ENCODE measurements around the gene LPAR5. TPM values are rescaled to one million over a fixed set of nuclear protein-coding genes. Genes with fewer than 3 reads are reported as not detected.

Gene LPAR5
- total and polyA plus RNA-seq, 4 donors: 0.58 to 2.0 (median 1.1) TPM

GRCh38 chr12:6584293-6584692 lies 51.5 kb downstream of the LPAR5 start (continued):
- no peak for TF ChIP-seq ZBTB33 (IDR thresholded peaks at IDR 0.05)
- no peak for TF ChIP-seq MAX (IDR thresholded peaks at IDR 0.05)

- TF ChIP-seq FOXA2 (IDR thresholded peaks at IDR 0.05) (no peak), ZBTB33 (IDR thresholded peaks at IDR 0.05) (no peak), RAD21 (IDR thresholded peaks at IDR 0.05) (no peak), TAF1 (conservative IDR thresholded peaks at IDR 0.05) (no peak), SP1 (IDR thresholded peaks at IDR 0.05) (no peak), GABPA (IDR thresholded peaks at IDR 0.05 in 1 of 2, conservative IDR thresholded peaks at IDR 0.05 in 1 of 2) (no peak), MAX (IDR thresholded peaks at IDR 0.05) (no peak), EGR1 (IDR thresholded peaks at IDR 0.05; ENCODE audit: low read depth in 2 of 2) (no peak), RXRA (IDR thresholded peaks at IDR 0.05) (no peak), HNF4A (conservative IDR thresholded peaks at IDR 0.05) (no peak), REST (IDR thresholded peaks at IDR 0.05) (no peak)
- Histone ChIP-seq H3K4me1 (ENCODE audit: control insufficient read depth in 4 of 4, insufficient read depth in 4 of 4, low read length in 3 of 4) (no peaks in the 10 kb centered on the region), H3K27me3 (ENCODE audit: control insufficient read depth in 4 of 4, insufficient read depth in 4 of 4, low read length in 3 of 4) (no peaks in the 10 kb centered on the region), H3K9me3 (ENCODE audit: control insufficient read depth in 4 of 4, low read length in 3 of 4) (no peaks in the 10 kb centered on the region), H3K4me3 (ENCODE audit: low read depth in 1 of 3, low read length in 3 of 3) (no peak overlapping the region), H3K9ac (ENCODE audit: low read depth in 1 of 2, low read length in 2 of 2) (no peak overlapping the region), H3K36me3 (ENCODE audit: control insufficient read depth in 4 of 4, insufficient read depth in 3 of 4, low read depth in 1 of 4, low read length in 3 of 4) (peaks cover 40 to 84% (median 71%) of the 10 kb centered on the region in 4 donors), H3K27ac (ENCODE audit: low read depth in 1 of 2, low read length in 2 of 2) (no peak overlapping the region)
- no peak for DNase-seq (ENCODE audit: low spot score)
- WGBS: 92% methylated on average over 12 of the region's 12 CpGs
Observed at GRCh38 chr12:6582959-6583358, 52.8 kb downstream of the LPAR5 start.

GRCh38 chr12:6582196-6582595 lies 53.6 kb downstream of the LPAR5 start:
- WGBS: 83% methylated on average over 6 of the region's 6 CpGs

More at GRCh38 chr12:6582196-6582595, 53.6 kb downstream of the LPAR5 start:
- H3K27ac ChIP-seq (ENCODE audit: low read depth in 1 of 2, low read length in 2 of 2): no peak overlapping the region
- no peak for DNase-seq (ENCODE audit: low spot score)
- no peaks in the 10 kb centered on the region for H3K4me1 ChIP-seq (ENCODE audit: control insufficient read depth in 4 of 4, insufficient read depth in 4 of 4, low read length in 3 of 4)
- no peak overlapping the region for H3K4me3 ChIP-seq (ENCODE audit: low read depth in 1 of 3, low read length in 3 of 3)
- H3K27me3 ChIP-seq (ENCODE audit: control insufficient read depth in 4 of 4, insufficient read depth in 4 of 4, low read length in 3 of 4): no peaks in the 10 kb centered on the region
- H3K9me3 ChIP-seq (ENCODE audit: control insufficient read depth in 4 of 4, low read length in 3 of 4): no peaks in the 10 kb centered on the region
- no peak for TF ChIP-seq FOXA2 (IDR thresholded peaks at IDR 0.05)
- TF ChIP-seq FOXA1 (IDR thresholded peaks at IDR 0.05): no peak
- no peak for TF ChIP-seq JUND (IDR thresholded peaks at IDR 0.05)
- TF ChIP-seq RAD21 (IDR thresholded peaks at IDR 0.05): no peak
- TF ChIP-seq NR2F2 (IDR thresholded peaks at IDR 0.05): no peak
- no peak for TF ChIP-seq GABPA (IDR thresholded peaks at IDR 0.05 in 1 of 2, conservative IDR thresholded peaks at IDR 0.05 in 1 of 2)
- no peak for TF ChIP-seq ZBTB33 (IDR thresholded peaks at IDR 0.05)
- no peak for TF ChIP-seq SP1 (IDR thresholded peaks at IDR 0.05)
- TF ChIP-seq EGR1 (IDR thresholded peaks at IDR 0.05; ENCODE audit: low read depth in 2 of 2): no peak
- TF ChIP-seq MAX (IDR thresholded peaks at IDR 0.05): no peak
- no peak overlapping the region for H3K9ac ChIP-seq (ENCODE audit: low read depth in 1 of 2, low read length in 2 of 2)
- H3K36me3 ChIP-seq (ENCODE audit: control insufficient read depth in 4 of 4, insufficient read depth in 3 of 4, low read depth in 1 of 4, low read length in 3 of 4): peaks cover 39 to 84% (median 72%) of the 10 kb centered on the region in 4 donors

Data from liver (tissue), 9 donors.